HepG2 (cell line): ENCODE results near the gene CENPB. TPM values are rescaled to one million over a fixed set of nuclear protein-coding genes. Genes with fewer than 3 reads are reported as not detected.
A peak's percentile ranks its signal among the peaks of the same experiment; 100 is the strongest.

Experiments
- KAT8 ChIP-seq: IDR thresholded peaks from 2 replicates; pipeline ENCODE4 v1.6.1; 2016; ENCODE audit warnings: missing genetic modification reagents, missing compliant biosample characterization
- KLF11 ChIP-seq: IDR thresholded peaks from 2 replicates; pipeline ENCODE4 v1.6.1; 2016; ENCODE audit warnings: missing compliant biosample characterization
- LCORL ChIP-seq, 2 experiments: fragments of 450-650 bp in 1 of 2; sonication (generic) in 1 of 2; formaldehyde crosslinking in 1 of 2; IDR thresholded peaks; 2 replicates each; pipeline versions ENCODE4 v1.5.0 to v1.6.1; 2017 to 2020; ENCODE audit warnings: antibody characterized with exemption in 1 of 2, missing genetic modification reagents in 1 of 2
- MBD4 ChIP-seq: IDR thresholded peaks from 2 replicates; pipeline ENCODE4 v1.6.1; 2012; ENCODE audit warnings: low read length, inconsistent platforms, borderline replicate concordance
- MED8 ChIP-seq: sonication (generic); formaldehyde crosslinking; IDR thresholded peaks from 2 replicates; pipeline ENCODE4 v1.8.1; 2023; ENCODE audit warnings: mild to moderate bottlenecking, missing genetic modification reagents; ENCODE audit not compliant: insufficient replicate concordance
- NFKB2 ChIP-seq: sonication (generic); formaldehyde crosslinking; IDR thresholded peaks from 2 replicates; pipeline ENCODE4 v1.4.0; 2020; ENCODE audit warnings: missing genetic modification reagents, borderline replicate concordance
- PCBP1 ChIP-seq: fragments of 200-400 bp; formaldehyde crosslinking; IDR thresholded peaks from 2 replicates; pipeline ENCODE4 v1.6.1; 2017; ENCODE audit warnings: mild to moderate bottlenecking, low read depth, low read length, borderline replicate concordance
- REL ChIP-seq: sonication (generic); formaldehyde crosslinking; conservative IDR thresholded peaks from 2 replicates; pipeline ENCODE4 v1.8.0; 2022; ENCODE audit warnings: mild to moderate bottlenecking, missing genetic modification reagents, moderate library complexity
- RFXAP ChIP-seq: sonication (generic); formaldehyde crosslinking; IDR thresholded peaks from 2 replicates; pipeline ENCODE4 v1.4.0; 2020; ENCODE audit warnings: missing genetic modification reagents, borderline replicate concordance
- SNAPC2 ChIP-seq: sonication (generic); formaldehyde crosslinking; IDR thresholded peaks from 2 replicates; pipeline ENCODE4 v1.8.1; 2022; ENCODE audit warnings: mild to moderate bottlenecking, missing genetic modification reagents
- SOX13 ChIP-seq, 3 experiments: fragments of 450-650 bp in 1 of 3; sonication (generic) in 1 of 3; formaldehyde crosslinking in 1 of 3; IDR thresholded peaks in 2 of 3; conservative IDR thresholded peaks in 1 of 3; 2 replicates each; pipeline versions ENCODE4 v1.5.0 to v1.6.1; 2016 to 2020; ENCODE audit warnings: antibody characterized with exemption in 1 of 3, mild to moderate bottlenecking in 1 of 3, missing compliant biosample characterization in 1 of 3, missing genetic modification reagents in 1 of 3, moderate library complexity in 1 of 3
- SRSF9 ChIP-seq: fragments of 200-400 bp; formaldehyde crosslinking; IDR thresholded peaks from 2 replicates; pipeline ENCODE4 v1.6.1; 2018; ENCODE audit warnings: borderline replicate concordance, mild to moderate bottlenecking, low read depth, low read length; ENCODE audit not compliant: insufficient read depth, poor library complexity, severe bottlenecking
- TBX2 ChIP-seq: sonication (generic); formaldehyde crosslinking; IDR thresholded peaks from 2 replicates; pipeline ENCODE4 v1.5.0; 2020; ENCODE audit warnings: missing genetic modification reagents, mild to moderate bottlenecking, borderline replicate concordance
- YEATS2 ChIP-seq: sonication (generic); formaldehyde crosslinking; IDR thresholded peaks from 2 replicates; pipeline ENCODE4 v1.4.0; 2020; ENCODE audit warnings: missing genetic modification reagents, borderline replicate concordance
- ZFP36L2 ChIP-seq: sonication (generic); formaldehyde crosslinking; IDR thresholded peaks from 2 replicates; pipeline ENCODE4 v1.4.0; 2020; ENCODE audit warnings: missing genetic modification reagents
- ZMAT3 ChIP-seq: sonication (generic); formaldehyde crosslinking; conservative IDR thresholded peaks from 2 replicates; pipeline ENCODE4 v1.7.0; 2021; ENCODE audit warnings: missing genetic modification reagents
- ZNF12 ChIP-seq: sonication (generic); formaldehyde crosslinking; IDR thresholded peaks from 2 replicates; pipeline ENCODE4 v1.5.0; 2020; ENCODE audit warnings: missing genetic modification reagents
- ZNF138 ChIP-seq: sonication (generic); formaldehyde crosslinking; IDR thresholded peaks from 2 replicates; pipeline ENCODE4 v1.5.0; 2020; ENCODE audit warnings: mild to moderate bottlenecking, low read depth, missing genetic modification reagents
- ZNF256 ChIP-seq: sonication (generic); formaldehyde crosslinking; conservative IDR thresholded peaks from 2 replicates; pipeline ENCODE4 v1.4.0; 2020; ENCODE audit warnings: missing genetic modification reagents
- ZNF792 ChIP-seq: IDR thresholded peaks from 2 replicates; pipeline ENCODE4 v1.6.1; 2016
- polyA plus RNA-seq, 8 experiments: library from polyadenylated mRNA; depleted of rRNA in 3 of 8; stranded (reverse) in 7 of 8; unstranded in 1 of 8; fragments of >200 nt; fragmentation: Illumina TruSeq in 4 of 8; extraction: Trizol in 4 of 8; gene quantifications; 2 replicates each; pipeline versions ENCODE4 v1.2.1 to v1.2.3, GENCODE V29; 2011 to 2016; ENCODE audit warnings: low read depth in 4 of 8, missing spikeins in 1 of 8, mixed read lengths in 1 of 8; ENCODE audit not compliant: insufficient read depth in 1 of 8
- total RNA-seq, 5 experiments: library from RNA; depleted of rRNA; stranded (reverse); fragments of >200 nt; fragmentation: Illumina TruSeq; extraction: Trizol; gene quantifications; 2 replicates each; pipeline ENCODE4 v1.2.3, GENCODE V29; 2016; ENCODE audit warnings: low read depth in 1 of 5
- TF ChIP-seq, protein P1 (sequence below): sonication (generic); formaldehyde crosslinking; conservative IDR thresholded peaks from 2 replicates; pipeline ENCODE4 v1.8.0; 2022; ENCODE audit warnings: low read depth, missing genetic modification reagents
- TF ChIP-seq, protein P2 (sequence below): sonication (generic); formaldehyde crosslinking; IDR thresholded peaks from 2 replicates; pipeline ENCODE4 v1.5.0; 2020; ENCODE audit warnings: mild to moderate bottlenecking, missing genetic modification reagents
- TF ChIP-seq, protein P3 (sequence below): IDR thresholded peaks from 2 replicates; pipeline ENCODE4 v1.6.1; 2018; ENCODE audit warnings: missing genetic modification reagents, mild to moderate bottlenecking, missing compliant biosample characterization

Gene CENPB
- total and polyA plus RNA-seq, 2 of the 13 experiments (the other 11 are each of a cell fraction or from before 2014, with no cell fraction given): 10.4 to 54.5 TPM

DNA sequence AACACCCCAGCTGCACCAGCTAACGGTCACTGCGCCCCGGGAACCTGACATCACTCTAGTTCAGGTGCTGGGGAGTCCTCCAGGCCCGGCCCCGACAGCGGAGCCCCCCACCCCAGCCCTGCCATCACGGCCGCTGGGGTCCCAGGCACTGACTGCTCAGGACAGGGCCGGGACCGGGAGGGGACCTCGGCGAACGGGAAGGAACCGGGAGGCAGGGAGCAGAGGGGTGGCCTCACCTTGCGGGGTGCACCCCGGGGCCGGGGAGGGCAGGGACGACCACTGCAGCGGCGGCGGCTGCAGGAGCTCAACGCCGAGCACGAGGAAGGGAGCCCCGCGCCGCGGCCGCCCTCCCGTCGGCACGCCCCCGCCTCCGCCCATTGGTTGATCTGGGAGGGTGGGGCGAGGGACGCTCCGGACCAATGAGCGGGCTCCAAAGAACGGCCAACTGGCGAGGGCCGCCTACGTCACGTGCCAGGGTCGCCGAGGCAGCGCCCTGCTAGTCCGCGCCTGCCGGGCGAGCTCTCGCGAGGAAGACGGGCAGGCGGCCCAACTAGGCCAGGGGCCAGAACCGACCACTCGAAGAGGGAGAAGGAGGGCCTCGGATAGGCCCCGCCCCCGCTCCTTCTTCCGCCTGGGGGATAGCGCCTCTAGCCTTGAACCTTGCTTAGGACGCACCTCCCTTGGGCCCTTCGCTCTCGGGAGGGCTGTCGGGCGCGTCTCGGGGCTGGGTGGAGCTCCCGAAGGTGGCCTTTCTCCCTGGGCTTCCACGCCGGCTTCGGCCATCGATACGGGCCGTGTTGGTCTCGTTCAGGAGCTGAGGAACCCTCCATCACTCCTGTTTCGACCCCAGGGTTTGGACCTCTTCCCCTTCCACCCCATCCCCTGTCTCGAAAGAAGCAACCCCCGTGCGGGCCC, 18.9 kb downstream of the CENPB start, which contains the start of gene ADISSP (continued):
- 0 out of 2 replicates have a peak, but pooled peaks have one; percentile 24 for TF ChIP-seq SOX13 (IDR thresholded peaks at IDR 0.05)
- TF ChIP-seq SOX13 (CRISPR knock-in tag; conservative IDR thresholded peaks at IDR 0.05 in 1 of 2, IDR thresholded peaks at IDR 0.05 in 1 of 2): no peak; a peak in 2 of 4 replicates
- peak; percentile 92 for TF ChIP-seq TBX2
- TF ChIP-seq KAT8 (CRISPR knock-in tag): peak; percentile 94
- peak; percentile 87 for TF ChIP-seq NFKB2
- peak; percentile 96 for TF ChIP-seq YEATS2 (CRISPR knock-in tag)
- TF ChIP-seq REL (CRISPR knock-in tag): no peak; the same call in none of the 2 replicates
- peak; percentile 77; the same call in 1 of the 2 replicates for TF ChIP-seq ZNF256 (CRISPR knock-in tag)
- peak; percentile 92 for TF ChIP-seq RFXAP (CRISPR knock-in tag)
- TF ChIP-seq ZNF792 (CRISPR knock-in tag): peak; percentile 77; the same call in 1 of the 2 replicates
- no peak for TF ChIP-seq MBD4
- no peak for TF ChIP-seq LCORL (IDR thresholded peaks at IDR 0.05)
- TF ChIP-seq LCORL (CRISPR knock-in tag; IDR thresholded peaks at IDR 0.05): peak; percentile 91
- TF ChIP-seq, protein P1, sequence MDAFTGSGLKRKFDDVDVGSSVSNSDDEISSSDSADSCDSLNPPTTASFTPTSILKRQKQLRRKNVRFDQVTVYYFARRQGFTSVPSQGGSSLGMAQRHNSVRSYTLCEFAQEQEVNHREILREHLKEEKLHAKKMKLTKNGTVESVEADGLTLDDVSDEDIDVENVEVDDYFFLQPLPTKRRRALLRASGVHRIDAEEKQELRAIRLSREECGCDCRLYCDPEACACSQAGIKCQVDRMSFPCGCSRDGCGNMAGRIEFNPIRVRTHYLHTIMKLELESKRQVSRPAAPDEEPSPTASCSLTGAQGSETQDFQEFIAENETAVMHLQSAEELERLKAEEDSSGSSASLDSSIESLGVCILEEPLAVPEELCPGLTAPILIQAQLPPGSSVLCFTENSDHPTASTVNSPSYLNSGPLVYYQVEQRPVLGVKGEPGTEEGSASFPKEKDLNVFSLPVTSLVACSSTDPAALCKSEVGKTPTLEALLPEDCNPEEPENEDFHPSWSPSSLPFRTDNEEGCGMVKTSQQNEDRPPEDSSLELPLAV (CRISPR knock-in tag): no peak
- TF ChIP-seq MED8: peak; percentile 80
- TF ChIP-seq ZNF138: peak; percentile 94; the same call in 1 of the 2 replicates
- no peak for TF ChIP-seq ZNF12 (CRISPR knock-in tag)
- TF ChIP-seq, protein P2, sequence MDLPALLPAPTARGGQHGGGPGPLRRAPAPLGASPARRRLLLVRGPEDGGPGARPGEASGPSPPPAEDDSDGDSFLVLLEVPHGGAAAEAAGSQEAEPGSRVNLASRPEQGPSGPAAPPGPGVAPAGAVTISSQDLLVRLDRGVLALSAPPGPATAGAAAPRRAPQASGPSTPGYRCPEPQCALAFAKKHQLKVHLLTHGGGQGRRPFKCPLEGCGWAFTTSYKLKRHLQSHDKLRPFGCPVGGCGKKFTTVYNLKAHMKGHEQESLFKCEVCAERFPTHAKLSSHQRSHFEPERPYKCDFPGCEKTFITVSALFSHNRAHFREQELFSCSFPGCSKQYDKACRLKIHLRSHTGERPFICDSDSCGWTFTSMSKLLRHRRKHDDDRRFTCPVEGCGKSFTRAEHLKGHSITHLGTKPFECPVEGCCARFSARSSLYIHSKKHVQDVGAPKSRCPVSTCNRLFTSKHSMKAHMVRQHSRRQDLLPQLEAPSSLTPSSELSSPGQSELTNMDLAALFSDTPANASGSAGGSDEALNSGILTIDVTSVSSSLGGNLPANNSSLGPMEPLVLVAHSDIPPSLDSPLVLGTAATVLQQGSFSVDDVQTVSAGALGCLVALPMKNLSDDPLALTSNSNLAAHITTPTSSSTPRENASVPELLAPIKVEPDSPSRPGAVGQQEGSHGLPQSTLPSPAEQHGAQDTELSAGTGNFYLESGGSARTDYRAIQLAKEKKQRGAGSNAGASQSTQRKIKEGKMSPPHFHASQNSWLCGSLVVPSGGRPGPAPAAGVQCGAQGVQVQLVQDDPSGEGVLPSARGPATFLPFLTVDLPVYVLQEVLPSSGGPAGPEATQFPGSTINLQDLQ (CRISPR knock-in tag): peak; percentile 86
- peak; percentile 59; the same call in 1 of the 2 replicates for TF ChIP-seq PCBP1
- TF ChIP-seq ZMAT3: peak; percentile 85; the same call in 1 of the 2 replicates
- TF ChIP-seq, protein P3, sequence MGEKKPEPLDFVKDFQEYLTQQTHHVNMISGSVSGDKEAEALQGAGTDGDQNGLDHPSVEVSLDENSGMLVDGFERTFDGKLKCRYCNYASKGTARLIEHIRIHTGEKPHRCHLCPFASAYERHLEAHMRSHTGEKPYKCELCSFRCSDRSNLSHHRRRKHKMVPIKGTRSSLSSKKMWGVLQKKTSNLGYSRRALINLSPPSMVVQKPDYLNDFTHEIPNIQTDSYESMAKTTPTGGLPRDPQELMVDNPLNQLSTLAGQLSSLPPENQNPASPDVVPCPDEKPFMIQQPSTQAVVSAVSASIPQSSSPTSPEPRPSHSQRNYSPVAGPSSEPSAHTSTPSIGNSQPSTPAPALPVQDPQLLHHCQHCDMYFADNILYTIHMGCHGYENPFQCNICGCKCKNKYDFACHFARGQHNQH (CRISPR knock-in tag): peak; percentile 57
- no peak; the same call in 1 of the 2 replicates for TF ChIP-seq ZFP36L2
- peak; percentile 19 for TF ChIP-seq KLF11 (CRISPR knock-in tag)
- peak; percentile 91 for TF ChIP-seq SNAPC2
- TF ChIP-seq SRSF9: no peak
